ENCODE measurements around the gene PLBD2. TPM values are rescaled to one million over a fixed set of nuclear protein-coding genes. Genes with fewer than 3 reads are reported as not detected.

Gene PLBD2
- polyA plus RNA-seq, 3 donors = 15.6 to 19.5 (median 18.3) TPM

GRCh38 chr12:113413488-113413939 is 55.1 kb downstream of the PLBD2 start:
- DNase-seq (ENCODE audit: low read depth in 3 of 3, low spot score in 2 of 3) = no peak

GRCh38 chr12:113414519-113415038 is 56.2 kb downstream of the PLBD2 start:
- DNase-seq (ENCODE audit: low read depth in 3 of 3, low spot score in 2 of 3) = no peak

- no peak for DNase-seq (ENCODE audit: low read depth in 3 of 3, low spot score in 2 of 3)
Observed at GRCh38 chr12:113416091-113416754, 57.8 kb downstream of the PLBD2 start.

- no peak for DNase-seq (ENCODE audit: low read depth in 3 of 3, low spot score in 2 of 3)
Observed at GRCh38 chr12:113418213-113418879, 60.0 kb downstream of the PLBD2 start.

GRCh38 chr12:113420996-113421595 is 62.7 kb downstream of the PLBD2 start:
- DNase-seq (ENCODE audit: low read depth in 3 of 3, low spot score in 2 of 3) = no peak

- DNase-seq (ENCODE audit: low read depth in 3 of 3, low spot score in 2 of 3) = peak; percentile 33 to 56 (median 52)
Observed at GRCh38 chr12:113422030-113422885, 63.9 kb downstream of the PLBD2 start, which contains the start of gene SDSL. Gene SDSL (plus strand): TSS chr12:113422380. CDS start chr12:113427983, 5,603 bp downstream.

- DNase-seq (ENCODE audit: low read depth in 3 of 3, low spot score in 2 of 3) = no peak
Observed at GRCh38 chr12:113422886-113423669, 64.7 kb downstream of the PLBD2 start.

- no peak for DNase-seq (ENCODE audit: low read depth in 3 of 3, low spot score in 2 of 3)
Observed at GRCh38 chr12:113424456-113424855, 66.1 kb downstream of the PLBD2 start.

GRCh38 chr12:113424915-113425823 is 66.8 kb downstream of the PLBD2 start:
- no peak for DNase-seq (ENCODE audit: low read depth in 3 of 3, low spot score in 2 of 3)

- DNase-seq (ENCODE audit: low read depth in 3 of 3, low spot score in 2 of 3) = no peak
Observed at GRCh38 chr12:113425960-113426453, 67.6 kb downstream of the PLBD2 start.

GRCh38 chr12:113427882-113428281 is 69.5 kb downstream of the PLBD2 start:
- DNase-seq (ENCODE audit: low read depth in 3 of 3, low spot score in 2 of 3) = no peak

GRCh38 chr12:113428482-113428881 is 70.1 kb downstream of the PLBD2 start:
- DNase-seq (ENCODE audit: low read depth in 3 of 3, low spot score in 2 of 3) = no peak

GRCh38 chr12:113432986-113433385 is 74.6 kb downstream of the PLBD2 start:
- no peak for DNase-seq (ENCODE audit: low read depth in 3 of 3, low spot score in 2 of 3)

- no peak for DNase-seq (ENCODE audit: low read depth in 3 of 3, low spot score in 2 of 3)
Observed at GRCh38 chr12:113435367-113435766, 77.0 kb downstream of the PLBD2 start.

GRCh38 chr12:113436586-113436985 is 78.2 kb downstream of the PLBD2 start:
- no peak for DNase-seq (ENCODE audit: low read depth in 3 of 3, low spot score in 2 of 3)

GRCh38 chr12:113436993-113437728 is 78.8 kb downstream of the PLBD2 start:
- DNase-seq (ENCODE audit: low read depth in 3 of 3, low spot score in 2 of 3) = no peak

GRCh38 chr12:113437729-113438100 is 79.3 kb downstream of the PLBD2 start:
- no peak for DNase-seq (ENCODE audit: low read depth in 3 of 3, low spot score in 2 of 3)

All from right renal cortex interstitium (tissue), 3 donors.